ENCODE measurements around the gene CHCHD1. TPM values are rescaled to one million over a fixed set of nuclear protein-coding genes. Genes with fewer than 3 reads are reported as not detected.

CHCHD1 gene
- total RNA-seq, 1 experiment from 2014 or later: 238 TPM

DNA sequence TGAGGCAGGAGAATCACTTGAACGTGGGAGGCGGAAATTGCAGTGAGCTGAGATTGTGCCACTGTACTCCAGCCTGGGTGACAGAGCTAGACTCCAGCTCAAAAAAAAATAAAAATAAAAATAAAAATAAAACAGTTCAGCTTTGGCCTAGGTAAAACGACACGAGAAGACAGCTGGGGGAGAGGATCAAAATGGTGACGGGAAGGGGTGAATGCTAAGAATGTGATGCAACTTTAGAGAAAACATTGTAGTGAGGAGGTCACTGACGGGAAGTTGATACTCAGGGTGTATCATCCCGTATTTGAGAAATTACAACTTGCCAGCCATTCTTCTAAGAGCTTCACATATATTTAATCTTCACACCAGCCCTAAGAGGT is 28.5 kb downstream of the CHCHD1 start:
- H3K9ac ChIP-seq (ENCODE audit: low read length): peak overlapping the region; percentile 82
- H3K4me2 ChIP-seq (ENCODE audit: low read length): peak overlapping the region; percentile 91
- no peak for TF ChIP-seq EZH2phosphoT487 (IDR thresholded peaks at IDR 0.05; ENCODE audit: borderline replicate concordance, low read length)
- TF ChIP-seq, protein P1, sequence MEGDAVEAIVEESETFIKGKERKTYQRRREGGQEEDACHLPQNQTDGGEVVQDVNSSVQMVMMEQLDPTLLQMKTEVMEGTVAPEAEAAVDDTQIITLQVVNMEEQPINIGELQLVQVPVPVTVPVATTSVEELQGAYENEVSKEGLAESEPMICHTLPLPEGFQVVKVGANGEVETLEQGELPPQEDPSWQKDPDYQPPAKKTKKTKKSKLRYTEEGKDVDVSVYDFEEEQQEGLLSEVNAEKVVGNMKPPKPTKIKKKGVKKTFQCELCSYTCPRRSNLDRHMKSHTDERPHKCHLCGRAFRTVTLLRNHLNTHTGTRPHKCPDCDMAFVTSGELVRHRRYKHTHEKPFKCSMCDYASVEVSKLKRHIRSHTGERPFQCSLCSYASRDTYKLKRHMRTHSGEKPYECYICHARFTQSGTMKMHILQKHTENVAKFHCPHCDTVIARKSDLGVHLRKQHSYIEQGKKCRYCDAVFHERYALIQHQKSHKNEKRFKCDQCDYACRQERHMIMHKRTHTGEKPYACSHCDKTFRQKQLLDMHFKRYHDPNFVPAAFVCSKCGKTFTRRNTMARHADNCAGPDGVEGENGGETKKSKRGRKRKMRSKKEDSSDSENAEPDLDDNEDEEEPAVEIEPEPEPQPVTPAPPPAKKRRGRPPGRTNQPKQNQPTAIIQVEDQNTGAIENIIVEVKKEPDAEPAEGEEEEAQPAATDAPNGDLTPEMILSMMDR (conservative IDR thresholded peaks at IDR 0.05; ENCODE audit: low read depth, low read length): no peak
- no peak for TF ChIP-seq EZH2 (IDR thresholded peaks at IDR 0.05; ENCODE audit: low read length, unreplicated experiment)
- H3K27me3 ChIP-seq (ENCODE audit: low read length): no peaks in the 10 kb centered on the region
- H3K4me1 ChIP-seq (ENCODE audit: insufficient read depth, low read length): peaks cover 4% of the 10 kb centered on the region
- H4K20me1 ChIP-seq (ENCODE audit: low read length): no peaks in the 10 kb centered on the region
- intact Hi-C loops (cut with micrococcal nuclease): loop anchor here (2.0 kb wide), 1 partner anchor 38 kb away; a partner anchor contains a TSS
- H3K4me3 ChIP-seq (ENCODE audit: low read length): peak overlapping the region; percentile 79
- ChIA-PET CTCF (interaction anchor here (0.8 to 1.2 kb wide), 3 partner anchors 9 to 69 kb away, joined by 4 to 6 read pairs (median 4); no protein-coding TSS in a partner anchor), POLR2A (ENCODE audit: unreplicated experiment) (interaction anchor here (0.6 to 1.0 kb wide), 3 partner anchors 17 to 67 kb away, joined by 3 to 12 read pairs (median 3); partner anchors contain the start of gene CHCHD1)
- H3K27ac ChIP-seq (ENCODE audit: low read length): no peak overlapping the region
- ATAC-seq (no peak), DNase-seq (no peak)
- peaks cover 38% of the 10 kb centered on the region for H3K36me3 ChIP-seq (ENCODE audit: low read depth, low read length)
- H2AFZ ChIP-seq (ENCODE audit: low read length): peak overlapping the region; percentile 75
- BruUV-seq (replicated peaks): TSS peak; percentile 23
- no peaks in the 10 kb centered on the region for H3K9me2 ChIP-seq (replicated peaks; ENCODE audit: low read length)
- H3K9me3 ChIP-seq (ENCODE audit: low read length): no peaks in the 10 kb centered on the region
- H3K79me2 ChIP-seq (ENCODE audit: low read length): peaks cover 13% of the 10 kb centered on the region
- peaks cover 14% of the 10 kb centered on the region for H3F3A ChIP-seq (ENCODE audit: low read length, unreplicated experiment)

DNA sequence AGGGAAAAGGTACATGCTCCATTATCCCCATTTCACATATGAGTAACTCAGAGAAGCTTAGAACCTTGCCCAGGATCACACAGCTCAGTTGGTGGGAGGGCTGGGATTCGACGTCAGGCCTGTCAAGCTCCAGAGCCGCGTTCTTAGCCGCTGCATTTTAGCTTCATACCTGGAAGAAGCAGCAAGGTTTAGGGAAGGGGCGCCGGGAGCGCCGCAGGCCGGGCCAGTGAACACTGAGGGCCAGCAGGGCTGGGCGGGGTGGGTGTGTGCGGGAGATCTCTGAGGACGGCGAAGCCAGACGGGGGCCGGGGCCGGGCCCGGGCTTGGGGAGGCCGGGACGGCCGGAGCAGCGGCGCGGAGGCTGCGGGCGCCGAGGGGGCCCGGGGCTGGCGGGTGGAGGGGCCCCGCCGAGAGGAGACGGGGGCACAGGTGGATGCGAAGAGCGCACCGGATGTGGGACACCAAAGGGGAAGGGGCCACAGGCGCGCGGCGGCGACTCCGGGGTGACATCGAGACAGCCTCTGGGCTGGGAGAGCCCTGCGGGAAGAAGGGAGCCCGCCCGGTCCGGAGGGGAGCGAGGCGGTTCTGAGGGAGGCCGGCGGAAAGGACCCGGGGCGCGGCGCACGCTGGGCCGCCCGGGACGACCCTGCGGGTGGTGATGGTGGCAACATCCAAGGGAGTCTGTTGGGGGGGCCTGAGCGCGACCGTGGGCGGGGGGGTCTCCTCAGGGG is 29.1 kb downstream of the CHCHD1 start:
- DNase-seq (peak; percentile 68), ATAC-seq (peak; percentile 42)
- H3K79me2 ChIP-seq (ENCODE audit: low read length): peaks cover 13% of the 10 kb centered on the region
- peak overlapping the region; percentile 75 for H2AFZ ChIP-seq (ENCODE audit: low read length)
- no peaks in the 10 kb centered on the region for H3K27me3 ChIP-seq (ENCODE audit: low read length)
- no TSS peak for BruUV-seq (replicated peaks)
- peaks cover 14% of the 10 kb centered on the region for H3F3A ChIP-seq (ENCODE audit: low read length, unreplicated experiment)
- CTCF ChIA-PET: interaction anchor here (0.8 to 1.2 kb wide), 3 partner anchors 9 to 69 kb away, joined by 4 to 6 read pairs (median 4); no protein-coding TSS in a partner anchor
- no peaks in the 10 kb centered on the region for H3K9me2 ChIP-seq (replicated peaks; ENCODE audit: low read length)
- no peaks in the 10 kb centered on the region for H3K9me3 ChIP-seq (ENCODE audit: low read length)
- peak overlapping the region; percentile 79 for H3K4me3 ChIP-seq (ENCODE audit: low read length)
- peak overlapping the region; percentile 91 for H3K4me2 ChIP-seq (ENCODE audit: low read length)
- peaks cover 4% of the 10 kb centered on the region for H3K4me1 ChIP-seq (ENCODE audit: insufficient read depth, low read length)
- peak overlapping the region; percentile 22 for H3K27ac ChIP-seq (ENCODE audit: low read length)
- peak overlapping the region; percentile 82 for H3K9ac ChIP-seq (ENCODE audit: low read length)
- peaks cover 38% of the 10 kb centered on the region for H3K36me3 ChIP-seq (ENCODE audit: low read depth, low read length)
- POLR2A ChIA-PET (ENCODE audit: unreplicated experiment): interaction anchor here (0.6 to 1.0 kb wide), 3 partner anchors 17 to 66 kb away, joined by 3 to 12 read pairs (median 3); partner anchors contain the start of gene CHCHD1
- intact Hi-C loops (cut with micrococcal nuclease): loop anchor here (1.0 to 2.0 kb wide), 3 partner anchors 26 to 68 kb away; partner anchors contain the start of gene ZSWIM8
- no peak for TF ChIP-seq EZH2phosphoT487 (IDR thresholded peaks at IDR 0.05; ENCODE audit: borderline replicate concordance, low read length)
- H4K20me1 ChIP-seq (ENCODE audit: low read length): no peaks in the 10 kb centered on the region; the same call in 1 of the 2 replicates

DNA sequence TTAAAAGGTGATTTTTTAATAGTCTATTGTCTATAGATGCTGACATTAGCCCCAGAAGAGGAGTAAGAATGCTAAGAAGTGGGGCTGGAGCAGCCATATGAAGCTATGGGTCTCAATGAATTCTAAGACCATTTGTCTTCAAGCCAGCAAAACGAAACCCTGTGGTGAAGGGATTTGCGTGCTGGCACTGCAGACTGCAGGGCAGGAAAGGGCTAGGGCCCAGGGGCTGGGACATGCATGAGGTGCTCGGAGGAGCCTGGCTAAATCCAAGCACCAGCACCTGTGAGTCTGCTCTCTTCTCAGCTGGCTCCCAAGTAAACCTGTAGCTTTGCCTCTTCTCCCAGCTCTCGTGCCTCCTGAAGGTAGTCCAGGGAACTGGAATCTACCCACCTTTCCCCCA is 30.8 kb downstream of the CHCHD1 start:
- Histone ChIP-seq H3K4me1 (ENCODE audit: insufficient read depth, low read length) (peaks cover 4% of the 10 kb centered on the region), H2AFZ (ENCODE audit: low read length) (no peak overlapping the region), H3K36me3 (ENCODE audit: low read depth, low read length) (peaks cover 39% of the 10 kb centered on the region), H3F3A (ENCODE audit: low read length, unreplicated experiment) (peaks cover 14% of the 10 kb centered on the region), H3K4me3 (ENCODE audit: low read length) (no peak overlapping the region), H3K27me3 (ENCODE audit: low read length) (no peaks in the 10 kb centered on the region), H3K9me3 (ENCODE audit: low read length) (no peaks in the 10 kb centered on the region), H3K9me2 (replicated peaks; ENCODE audit: low read length) (no peaks in the 10 kb centered on the region), H3K4me2 (ENCODE audit: low read length) (no peak overlapping the region), H3K9ac (ENCODE audit: low read length) (no peak overlapping the region), H4K20me1 (ENCODE audit: low read length) (no peaks in the 10 kb centered on the region; the same call in 1 of the 2 replicates), H3K79me2 (ENCODE audit: low read length) (peaks cover 13% of the 10 kb centered on the region), H3K27ac (ENCODE audit: low read length) (no peak overlapping the region)
- ChIA-PET CTCF (interaction anchor here (0.7 kb wide), 1 partner anchor 67 kb away, joined by 3 read pairs; no protein-coding TSS in a partner anchor), POLR2A (ENCODE audit: unreplicated experiment) (interaction anchor here (0.6 to 0.7 kb wide), 2 partner anchors 27 to 1906 kb away, joined by 4 to 13 read pairs; no protein-coding TSS in a partner anchor)
- no peak for DNase-seq
- ATAC-seq: no peak
- TSS peak; percentile 50 for BruUV-seq (replicated peaks)
- no peak for TF ChIP-seq EZH2 (IDR thresholded peaks at IDR 0.05; ENCODE audit: low read length, unreplicated experiment)
- TF ChIP-seq, protein P1 (conservative IDR thresholded peaks at IDR 0.05; ENCODE audit: low read depth, low read length): no peak
- TF ChIP-seq EZH2phosphoT487 (IDR thresholded peaks at IDR 0.05; ENCODE audit: borderline replicate concordance, low read length): no peak
- intact Hi-C loops (cut with micrococcal nuclease): no loop called here

Measured in PC-3 (cell line).